NCI-H2196 treated with DMSO at 0.1 percent for 48 hours (cell line): ENCODE data around the gene MEIOC.

Source experiments
- DNase-seq: peaks from one replicate; lab custom pipeline; 2025; ENCODE audit not compliant: unreplicated experiment; lab: John Stamatoyannopoulos, UW

The MEIOC gene

GRCh38 chr17:44707755-44708400 is 51.6 kb downstream of the MEIOC start:
- DNase-seq, result no peak

DNA sequence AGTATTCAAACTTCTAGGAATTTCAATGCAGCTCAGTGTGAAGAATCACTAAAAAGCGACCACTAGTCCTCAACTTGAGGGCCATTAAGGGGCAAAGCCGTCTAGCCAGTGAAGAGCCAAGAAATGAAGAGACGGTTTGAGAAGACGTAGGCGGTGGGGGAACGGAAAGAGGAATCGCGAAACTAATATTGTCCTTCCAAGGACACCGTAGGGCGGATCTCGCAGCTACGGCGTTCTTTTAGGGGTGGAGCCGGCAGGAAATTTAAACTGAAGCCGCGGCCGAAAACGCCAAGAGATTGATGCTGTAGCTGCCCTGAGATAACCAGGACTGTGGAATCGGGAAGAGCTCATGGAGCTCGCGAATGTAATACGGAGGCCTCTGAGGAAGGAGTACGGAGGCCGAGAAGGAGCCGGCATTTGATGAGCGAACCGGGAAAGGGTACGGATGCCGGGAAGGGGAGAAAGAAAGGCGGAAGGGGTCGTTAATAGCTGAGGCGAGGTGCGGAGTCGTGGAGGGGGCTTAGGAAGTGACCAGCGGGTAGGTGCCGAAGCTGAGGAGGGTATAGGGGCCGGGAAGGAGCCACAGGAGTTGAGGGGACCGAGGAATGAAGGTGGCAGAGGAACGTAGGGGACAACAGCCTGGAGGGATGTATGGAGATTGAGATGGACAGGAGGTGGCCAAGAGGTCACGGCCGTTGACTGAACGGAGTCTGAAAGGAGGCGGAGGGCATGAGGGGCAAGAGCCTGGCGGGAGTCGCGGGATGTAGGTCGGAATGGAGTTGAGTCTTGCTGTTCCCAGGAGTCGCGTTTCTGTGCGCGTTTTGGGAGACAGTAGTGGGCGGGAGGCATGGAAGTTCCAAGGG is 52.4 kb downstream of the MEIOC start, which contains the start of gene DBF4B:
Gene DBF4B, plus strand, starts transcription at position 265 of the 863 bp plus-strand sequence. Its CDS starts 156 bp downstream, at position 421.
- peak; percentile 85 for DNase-seq

GRCh38 chr17:44719444-44719843 is 63.2 kb downstream of the MEIOC start:
- no peak for DNase-seq

DNA sequence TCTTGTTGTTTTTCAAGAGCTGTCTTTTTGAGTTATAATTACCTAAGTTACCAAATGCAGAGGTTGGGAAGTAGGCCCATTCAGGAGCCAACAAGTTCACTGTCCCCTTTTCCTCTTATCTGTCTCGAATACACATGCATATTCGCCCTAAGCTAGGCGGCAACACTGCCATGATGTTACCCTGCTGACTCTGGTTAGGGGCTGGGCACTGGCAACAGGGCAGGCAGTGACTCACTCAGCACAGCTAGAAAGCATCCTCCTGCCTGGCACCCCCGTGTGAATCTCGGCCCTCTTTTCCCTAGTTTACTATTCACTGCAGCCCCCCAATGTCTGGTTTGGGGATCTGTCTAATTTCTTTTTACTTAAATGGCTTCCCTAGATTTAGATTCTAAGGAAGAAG is 66.0 kb downstream of the MEIOC start:
- no peak for DNase-seq
